Astrocyte of the hippocampus (primary cell): ENCODE measurements around the gene ZNF563.
"Not testable (repeated sequence)": the region's sequence is repeated elsewhere in the genome, so short reads cannot be mapped to it uniquely, and the experiment has no call there.

Experiments used
- DNase-seq: peaks from one replicate; pipeline ENCODE4 v3.0.0; 2011; ENCODE audit warnings: low read depth, low spot score

Gene ZNF563

GRCh38 chr19:12333162-12334159 is at the start of gene ZNF563:
ZNF563 (minus strand) TSS chr19:12333633; CDS start chr19:12333482, 151 bp downstream.
- peak; percentile 97 for DNase-seq

GRCh38 chr19:12380444-12380737 is 47.0 kb upstream of the ZNF563 start:
- DNase-seq = no peak

GRCh38 chr19:12379732-12380443 is 46.5 kb upstream of the ZNF563 start:
- peak; percentile 5 for DNase-seq

GRCh38 chr19:12374026-12374425 is 40.6 kb upstream of the ZNF563 start:
- DNase-seq = no peak

GRCh38 chr19:12365236-12366162 is 32.1 kb upstream of the ZNF563 start, which contains the start of gene ZNF442:
ZNF442 (minus strand) TSS chr19:12365683; CDS start chr19:12363631, 2,052 bp downstream.
- DNase-seq = peak; percentile 97

GRCh38 chr19:12364391-12365235 is 31.2 kb upstream of the ZNF563 start:
- DNase-seq = peak; percentile 51

GRCh38 chr19:12362236-12362635 is 28.8 kb upstream of the ZNF563 start:
- not testable (repeated sequence) for DNase-seq

- no peak for DNase-seq
Measured at GRCh38 chr19:12353375-12353774, 19.9 kb upstream of the ZNF563 start.

- no peak for DNase-seq
Measured at GRCh38 chr19:12350890-12351197, 17.4 kb upstream of the ZNF563 start.

- no peak for DNase-seq
Measured at GRCh38 chr19:12350185-12350889, 16.9 kb upstream of the ZNF563 start.

- no peak for DNase-seq
Measured at GRCh38 chr19:12346896-12347295, 13.5 kb upstream of the ZNF563 start.

GRCh38 chr19:12345197-12345596 is 11.8 kb upstream of the ZNF563 start:
- DNase-seq = no peak

GRCh38 chr19:12331211-12331941 is 2.1 kb downstream of the ZNF563 start:
- DNase-seq = no peak

- no peak for DNase-seq
Measured at GRCh38 chr19:12330340-12330739, 3.1 kb downstream of the ZNF563 start.

- DNase-seq = no peak
Measured at GRCh38 chr19:12325690-12326089, 7.7 kb downstream of the ZNF563 start.

GRCh38 chr19:12318782-12319413 is 14.5 kb downstream of the ZNF563 start:
- DNase-seq = no peak

- DNase-seq = no peak
Measured at GRCh38 chr19:12314553-12314952, 18.9 kb downstream of the ZNF563 start.

GRCh38 chr19:12308891-12309290 is 24.5 kb downstream of the ZNF563 start:
- DNase-seq = not testable (repeated sequence)

- no peak for DNase-seq
Measured at GRCh38 chr19:12295191-12295590, 38.2 kb downstream of the ZNF563 start.
